Activated CD4-positive, CD25-positive, alpha-beta regulatory T cell treated with anti-CD3 and anti-CD28 coated beads, Interleukin-2, amount 50 U/mL, for 16 hours (primary cell): ENCODE data around the gene ABCE1.
"Not testable (repeated sequence)": the region's sequence is repeated elsewhere in the genome, so short reads cannot be mapped to it uniquely, and the experiment has no call there.

Experiments
- DNase-seq: peaks from one replicate; pipeline ENCODE4 v3.0.0-alpha.2; 2020; ENCODE audit warnings: low read depth, low spot score

ABCE1 gene

DNA sequence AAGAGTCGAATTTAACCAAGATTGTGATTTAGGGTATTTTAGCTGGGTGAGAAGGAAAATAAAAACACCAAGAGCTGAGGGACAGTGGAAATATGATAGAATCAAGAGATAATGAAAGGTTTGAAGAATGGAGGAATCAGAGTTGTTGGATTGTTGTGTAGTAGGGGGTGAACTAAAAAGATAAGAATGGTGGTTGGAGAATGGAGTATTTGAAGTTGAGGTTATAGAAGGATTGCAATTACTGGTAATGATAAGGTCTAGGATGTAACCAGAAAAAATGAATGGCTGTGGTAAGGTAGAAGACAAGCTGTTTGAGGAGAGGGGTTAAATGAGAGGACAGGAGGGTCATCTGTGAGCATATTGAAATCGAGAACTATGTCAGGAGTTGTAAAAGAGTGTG lies 4.5 kb downstream of the ABCE1 start:
- DNase-seq = no peak

DNA sequence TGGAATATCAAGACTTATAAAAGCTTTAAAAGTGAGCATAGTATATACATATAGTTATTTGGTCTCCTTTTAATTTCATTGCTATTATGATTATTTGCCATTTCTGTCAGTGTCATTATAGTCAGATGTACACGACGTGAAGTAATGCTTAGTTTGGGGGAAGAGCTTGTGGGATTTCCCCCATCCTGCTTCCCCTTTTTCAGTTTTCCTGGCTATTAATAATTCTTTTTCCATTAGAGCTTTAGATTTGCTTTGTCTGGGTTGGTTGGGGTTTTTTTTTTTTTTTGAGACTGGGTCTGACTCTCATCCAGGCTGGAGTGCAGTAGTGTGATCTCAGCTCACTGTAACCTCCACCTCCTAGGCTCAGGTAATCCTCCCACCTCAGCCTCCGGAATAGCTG lies 5.4 kb downstream of the ABCE1 start:
- DNase-seq = no peak

GRCh38 chr4:145107126-145107525 lies 9.0 kb downstream of the ABCE1 start:
- no peak for DNase-seq

- DNase-seq = no peak
Measured at GRCh38 chr4:145108128-145108527, 10.0 kb downstream of the ABCE1 start.

DNA sequence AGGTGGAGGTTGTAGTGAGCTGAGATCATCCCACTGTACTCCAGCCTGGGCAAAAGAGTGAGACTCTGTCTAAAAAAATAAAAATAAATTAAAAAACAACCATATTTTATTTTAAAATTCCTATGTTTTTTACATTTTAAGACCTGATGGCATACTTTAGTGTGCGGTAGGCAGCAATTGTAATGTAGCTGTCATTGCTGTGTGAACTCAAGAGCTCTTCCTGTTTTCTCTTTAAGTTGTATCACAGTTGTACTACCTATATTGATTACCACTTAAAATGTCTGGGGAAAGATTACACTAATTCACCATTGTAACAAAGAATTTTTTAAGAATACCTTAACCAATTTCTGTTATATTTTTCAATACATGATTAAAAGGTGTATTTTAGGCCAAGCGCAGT lies 27.3 kb downstream of the ABCE1 start:
- DNase-seq = no peak

DNA sequence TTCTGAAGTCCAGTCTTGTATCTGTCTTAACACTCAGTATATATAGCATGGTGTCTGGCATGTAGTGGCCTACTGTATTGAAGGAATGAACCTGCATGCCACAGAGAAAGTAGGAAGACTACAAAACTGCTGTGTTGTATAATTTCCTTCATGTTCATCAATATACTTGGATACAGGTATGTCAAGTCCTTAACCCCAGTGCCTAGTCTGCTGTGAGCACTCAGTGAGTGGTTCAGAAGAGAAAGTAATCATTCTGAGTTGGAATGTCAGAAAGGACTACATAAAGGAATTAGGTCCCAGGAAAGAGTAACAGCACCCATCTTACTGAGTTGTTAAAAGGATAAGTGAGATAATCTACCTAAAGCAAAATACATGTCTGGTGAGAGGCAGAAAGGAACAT lies 32.0 kb downstream of the ABCE1 start:
- DNase-seq = no peak

GRCh38 chr4:145130788-145131399 lies 32.8 kb downstream of the ABCE1 start:
- DNase-seq = no peak

GRCh38 chr4:145131848-145132247 lies 33.7 kb downstream of the ABCE1 start:
- DNase-seq = no peak

- no peak for DNase-seq
Measured at GRCh38 chr4:145132511-145133098, 34.5 kb downstream of the ABCE1 start.

GRCh38 chr4:145136219-145136618 lies 38.1 kb downstream of the ABCE1 start:
- not testable (repeated sequence) for DNase-seq

- DNase-seq = no peak
Measured at GRCh38 chr4:145148980-145149379, 50.9 kb downstream of the ABCE1 start.

- DNase-seq = no peak
Measured at GRCh38 chr4:145153181-145153903, 55.2 kb downstream of the ABCE1 start.

DNA sequence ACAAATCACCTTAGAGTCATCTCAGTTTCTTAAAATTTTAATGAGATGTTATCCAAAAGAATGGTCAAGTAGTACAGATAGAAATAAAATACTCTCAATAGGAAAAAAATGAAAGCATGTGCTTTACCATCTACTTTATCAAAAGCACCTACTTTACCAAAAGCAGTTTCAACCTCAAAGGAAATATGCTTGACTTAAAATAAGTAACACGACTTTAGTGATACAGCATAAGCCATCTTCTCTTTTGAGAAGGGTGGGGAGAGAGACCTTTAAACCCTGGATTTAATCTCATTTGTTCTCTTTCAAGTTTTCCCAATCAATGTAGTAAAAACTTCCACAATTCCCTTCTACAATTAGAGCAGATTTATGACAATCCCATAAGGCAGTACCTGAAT lies 55.8 kb downstream of the ABCE1 start:
- DNase-seq = no peak

DNA sequence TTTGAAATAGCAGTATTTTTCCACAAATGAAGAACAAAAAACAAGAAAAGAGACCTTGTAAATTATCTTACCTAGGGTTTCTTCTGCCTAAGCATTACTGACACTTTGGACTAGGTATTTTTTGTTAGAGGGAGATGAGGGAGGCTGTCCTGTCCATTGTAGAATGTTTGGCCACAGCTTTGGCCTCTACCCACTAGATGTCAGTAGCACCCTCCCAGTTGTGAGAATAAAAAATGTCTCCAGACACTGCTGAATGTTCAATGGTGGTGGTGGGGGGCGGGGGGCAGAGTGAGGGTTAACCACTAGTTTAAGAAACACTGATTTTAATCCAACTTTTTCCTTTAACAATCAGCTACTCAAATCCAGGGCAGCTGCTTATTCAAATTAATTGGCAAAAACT lies 56.5 kb downstream of the ABCE1 start:
- no peak for DNase-seq

DNA sequence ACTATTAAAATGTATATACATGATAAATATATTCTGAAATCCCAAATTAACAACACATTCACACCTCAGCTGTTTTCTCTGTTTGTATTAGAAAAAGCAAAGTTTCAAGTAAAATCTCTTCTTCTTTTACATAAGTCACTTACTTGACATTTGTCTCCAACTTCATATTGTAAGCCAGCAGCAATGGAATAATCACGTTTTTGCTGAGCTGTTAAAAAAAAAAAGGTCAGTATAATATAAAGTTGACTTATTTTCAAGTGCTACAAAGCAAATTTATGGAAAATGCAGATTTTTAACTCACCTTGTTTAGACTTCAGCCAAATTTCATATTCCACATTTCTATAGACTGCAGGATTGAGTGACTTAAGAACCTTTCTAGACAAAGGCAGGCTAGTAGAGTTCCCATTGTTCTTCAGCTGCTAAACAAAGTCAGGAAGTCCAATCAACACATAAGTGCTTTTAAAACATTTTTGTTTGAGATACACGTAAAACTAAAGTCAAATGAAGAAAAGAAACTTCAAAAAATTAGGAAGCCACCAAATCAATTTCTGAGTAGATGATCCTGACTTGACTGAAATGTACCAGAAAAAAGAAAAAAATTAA lies 57.3 kb downstream of the ABCE1 start:
- DNase-seq = no peak

DNA sequence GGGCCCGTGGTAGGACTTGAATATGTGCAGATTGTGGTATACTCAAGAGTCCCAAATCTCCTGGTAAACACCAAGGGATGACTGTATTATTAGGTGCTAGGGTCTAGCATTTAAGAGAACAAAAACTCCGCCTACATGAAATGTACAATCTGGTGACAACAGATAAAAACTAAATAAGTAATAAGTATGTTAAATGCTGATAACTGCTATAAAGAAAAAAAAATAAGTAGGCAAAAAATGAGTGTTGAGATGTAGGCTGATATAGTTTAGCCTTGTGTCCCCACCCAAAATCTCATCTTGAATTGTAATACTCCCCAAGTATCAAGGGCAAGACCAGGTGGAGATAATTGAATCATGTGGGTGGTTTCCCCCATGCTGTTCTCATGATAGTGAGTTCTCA lies 58.9 kb downstream of the ABCE1 start:
- DNase-seq = no peak

DNA sequence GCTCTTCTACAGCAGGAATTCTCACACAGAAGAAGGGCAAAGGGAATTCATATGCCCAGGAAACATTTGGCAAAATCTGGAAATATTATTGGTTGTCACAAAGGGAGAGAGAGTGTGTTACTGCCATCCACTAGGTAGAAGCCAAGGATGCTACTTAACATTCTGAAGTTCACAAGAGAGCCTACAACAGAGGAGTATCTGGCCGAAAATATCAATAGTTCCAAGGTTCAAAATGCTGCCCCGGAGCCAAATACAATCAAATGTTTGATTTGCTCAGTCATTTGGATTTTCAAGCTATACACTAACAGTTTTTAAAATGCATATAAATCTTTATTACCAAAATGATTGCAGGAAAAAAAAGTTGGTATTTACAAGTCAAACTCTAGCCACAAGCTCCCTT lies 63.4 kb downstream of the ABCE1 start:
- no peak for DNase-seq

- DNase-seq = no peak
Measured at GRCh38 chr4:145167887-145168286, 69.8 kb downstream of the ABCE1 start.

DNA sequence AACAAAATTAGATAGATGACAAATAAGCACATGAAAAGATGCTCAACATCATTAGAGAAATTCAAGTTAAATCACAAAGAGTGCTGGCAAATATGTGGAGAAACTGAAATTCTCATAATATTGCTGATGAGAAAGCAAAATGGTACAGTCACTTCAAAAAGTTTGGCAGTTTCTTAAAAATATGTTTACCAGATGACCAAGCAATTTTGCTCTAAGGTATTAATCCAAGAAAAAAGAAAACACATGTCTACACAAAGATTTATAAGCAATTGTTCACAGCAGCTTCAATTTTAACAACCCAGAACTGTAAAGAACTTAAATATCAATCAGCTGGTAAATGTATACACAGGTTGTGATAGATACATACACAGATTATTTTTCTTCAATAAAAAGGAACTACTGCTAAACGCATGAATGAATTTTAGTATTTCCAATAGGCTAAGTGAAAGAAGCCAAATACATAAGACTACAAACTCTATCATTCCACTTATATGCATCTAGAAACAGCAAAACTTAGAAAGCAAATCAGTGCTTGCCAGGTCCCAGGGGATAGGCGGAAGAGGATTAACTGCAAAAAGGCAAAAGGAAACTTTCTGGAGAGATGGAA lies 70.6 kb downstream of the ABCE1 start:
- DNase-seq = no peak

DNA sequence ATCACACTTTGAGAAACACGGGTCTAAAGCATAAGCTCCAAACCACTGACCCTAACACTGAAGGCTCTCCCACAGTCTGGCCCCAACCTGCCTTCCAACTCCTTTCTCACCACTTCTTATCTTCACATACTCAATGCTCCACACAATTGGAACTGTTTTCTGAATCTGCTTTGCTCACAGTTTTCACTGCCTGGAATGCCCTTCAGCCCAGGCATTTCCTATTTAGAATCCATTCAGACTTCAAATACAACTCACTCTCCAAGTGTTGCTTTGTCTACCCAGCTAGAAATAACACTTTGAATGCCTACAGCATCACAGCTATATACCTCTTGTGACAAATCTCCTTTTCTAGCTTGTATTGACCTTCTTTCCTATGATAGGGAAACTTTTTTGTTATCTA lies 72.1 kb downstream of the ABCE1 start:
- no peak for DNase-seq

DNA sequence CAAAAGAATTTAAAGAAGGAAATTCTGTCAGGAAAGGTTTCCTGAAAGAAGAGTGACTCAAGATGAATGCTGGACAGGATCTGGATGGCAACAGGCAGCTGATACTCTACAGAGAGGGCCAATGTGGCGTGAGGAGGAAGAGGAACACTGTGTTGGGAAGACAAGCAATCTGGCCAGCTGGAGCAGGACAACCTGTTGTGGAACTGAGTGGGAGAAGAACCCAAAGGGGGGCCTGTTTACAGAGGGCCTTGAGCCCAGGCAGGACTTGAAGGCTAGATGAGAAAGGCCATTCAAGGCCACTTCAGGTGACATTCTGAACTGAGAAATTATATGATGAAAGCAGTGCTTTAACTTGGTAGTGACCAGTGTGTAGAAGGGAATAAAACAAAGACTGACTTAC lies 73.8 kb downstream of the ABCE1 start:
- no peak for DNase-seq

DNA sequence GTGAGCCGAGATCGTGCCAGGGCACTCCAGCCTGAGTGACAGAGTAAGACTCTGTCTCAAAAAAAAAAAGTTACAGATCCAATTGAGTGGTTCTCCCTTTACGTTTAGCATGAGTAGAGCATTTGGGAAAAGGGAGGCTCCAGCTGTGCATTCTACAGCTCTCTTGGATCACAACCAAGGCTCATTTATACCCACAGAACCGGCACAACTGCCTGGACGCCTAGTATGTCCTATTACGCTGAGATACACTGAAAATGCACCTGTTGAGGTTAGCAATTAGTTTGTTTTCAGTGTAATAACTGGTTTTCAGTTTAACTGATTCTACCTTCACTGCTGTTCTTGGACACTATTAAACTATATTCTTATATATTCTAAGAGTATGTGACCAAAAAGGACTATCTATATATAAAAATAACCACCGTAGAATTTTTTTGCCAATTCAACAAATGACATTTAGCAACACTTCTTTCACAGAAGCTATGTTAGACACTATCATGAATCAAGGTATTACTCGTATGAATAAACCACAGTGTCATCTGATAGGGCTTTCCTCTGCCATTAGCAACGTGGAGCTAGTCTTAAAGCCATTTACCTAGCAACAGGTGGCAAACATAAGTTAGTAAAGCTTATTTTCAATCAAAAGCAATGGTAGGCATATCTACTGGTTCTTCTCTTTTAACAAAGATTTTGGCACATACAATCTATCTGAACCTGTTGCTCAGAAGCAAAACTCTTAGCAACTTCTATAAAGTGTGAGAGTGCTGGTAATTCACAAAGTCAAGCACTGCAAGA lies 78.7 kb downstream of the ABCE1 start:
- no peak for DNase-seq
